ENCODE data around the gene PTPN3.

DNA sequence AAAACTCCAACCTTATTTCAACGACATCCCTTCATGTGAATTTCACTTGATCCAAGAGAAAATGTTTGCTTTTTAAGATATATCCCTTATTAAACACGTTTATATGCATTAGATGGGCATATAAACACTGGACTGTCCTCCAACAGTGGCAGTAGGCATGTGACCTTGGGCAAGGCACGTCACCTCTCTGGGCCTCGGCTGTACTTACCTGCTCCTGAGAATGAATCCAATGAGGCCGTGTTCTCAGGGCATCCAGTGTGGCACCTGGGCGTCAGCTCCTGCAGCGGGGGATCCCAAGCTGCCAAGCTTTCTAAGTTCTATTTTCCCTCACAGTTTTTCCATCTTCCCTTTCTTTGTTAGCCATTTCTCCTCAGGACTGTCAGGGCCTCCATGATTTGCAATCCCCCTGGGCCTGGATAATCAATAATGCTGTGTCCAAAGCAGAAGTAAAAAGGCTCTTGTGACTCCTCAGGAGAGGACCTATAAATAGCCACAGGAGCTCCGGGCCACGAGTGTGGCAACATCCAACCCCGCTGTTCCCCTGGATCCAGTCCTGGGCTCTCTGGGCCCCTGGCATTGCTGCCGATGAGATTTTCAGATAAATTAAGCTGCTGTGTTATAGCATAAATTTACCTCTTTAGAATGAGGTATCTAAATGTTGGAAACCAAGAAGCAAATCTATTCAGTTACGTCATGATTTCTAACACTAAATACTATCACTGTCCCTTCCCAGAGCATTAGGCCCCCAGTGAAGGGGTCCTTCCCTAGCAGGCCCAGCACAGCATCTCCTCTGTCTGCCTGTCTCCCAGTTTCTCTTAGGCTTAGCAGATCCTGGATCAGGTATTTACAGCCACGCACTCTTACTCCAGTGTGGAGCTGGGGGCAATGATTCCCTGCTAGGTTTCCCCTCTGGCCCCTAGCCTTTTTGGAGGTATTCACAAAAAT, 76.8 kb downstream of the PTPN3 start:
- no peak for TF ChIP-seq YY1 (IDR thresholded peaks at IDR 0.05; ENCODE audit: low read depth)
- TF ChIP-seq, protein P1, sequence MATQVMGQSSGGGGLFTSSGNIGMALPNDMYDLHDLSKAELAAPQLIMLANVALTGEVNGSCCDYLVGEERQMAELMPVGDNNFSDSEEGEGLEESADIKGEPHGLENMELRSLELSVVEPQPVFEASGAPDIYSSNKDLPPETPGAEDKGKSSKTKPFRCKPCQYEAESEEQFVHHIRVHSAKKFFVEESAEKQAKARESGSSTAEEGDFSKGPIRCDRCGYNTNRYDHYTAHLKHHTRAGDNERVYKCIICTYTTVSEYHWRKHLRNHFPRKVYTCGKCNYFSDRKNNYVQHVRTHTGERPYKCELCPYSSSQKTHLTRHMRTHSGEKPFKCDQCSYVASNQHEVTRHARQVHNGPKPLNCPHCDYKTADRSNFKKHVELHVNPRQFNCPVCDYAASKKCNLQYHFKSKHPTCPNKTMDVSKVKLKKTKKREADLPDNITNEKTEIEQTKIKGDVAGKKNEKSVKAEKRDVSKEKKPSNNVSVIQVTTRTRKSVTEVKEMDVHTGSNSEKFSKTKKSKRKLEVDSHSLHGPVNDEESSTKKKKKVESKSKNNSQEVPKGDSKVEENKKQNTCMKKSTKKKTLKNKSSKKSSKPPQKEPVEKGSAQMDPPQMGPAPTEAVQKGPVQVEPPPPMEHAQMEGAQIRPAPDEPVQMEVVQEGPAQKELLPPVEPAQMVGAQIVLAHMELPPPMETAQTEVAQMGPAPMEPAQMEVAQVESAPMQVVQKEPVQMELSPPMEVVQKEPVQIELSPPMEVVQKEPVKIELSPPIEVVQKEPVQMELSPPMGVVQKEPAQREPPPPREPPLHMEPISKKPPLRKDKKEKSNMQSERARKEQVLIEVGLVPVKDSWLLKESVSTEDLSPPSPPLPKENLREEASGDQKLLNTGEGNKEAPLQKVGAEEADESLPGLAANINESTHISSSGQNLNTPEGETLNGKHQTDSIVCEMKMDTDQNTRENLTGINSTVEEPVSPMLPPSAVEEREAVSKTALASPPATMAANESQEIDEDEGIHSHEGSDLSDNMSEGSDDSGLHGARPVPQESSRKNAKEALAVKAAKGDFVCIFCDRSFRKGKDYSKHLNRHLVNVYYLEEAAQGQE (IDR thresholded peaks at IDR 0.05; ENCODE audit: low read depth): no peak
- TF ChIP-seq CEBPB (IDR thresholded peaks at IDR 0.05): no peak
- TF ChIP-seq FOXM1 (IDR thresholded peaks at IDR 0.05; ENCODE audit: borderline replicate concordance, low read depth): no peak
- no peak for TF ChIP-seq EP300 (IDR thresholded peaks at IDR 0.05; ENCODE audit: borderline replicate concordance)
- no peak for TF ChIP-seq TAF1 (IDR thresholded peaks at IDR 0.05; ENCODE audit: low read depth)
- no peak for TF ChIP-seq CREB1 (IDR thresholded peaks at IDR 0.05; ENCODE audit: low read depth)
- TF ChIP-seq, protein P2, sequence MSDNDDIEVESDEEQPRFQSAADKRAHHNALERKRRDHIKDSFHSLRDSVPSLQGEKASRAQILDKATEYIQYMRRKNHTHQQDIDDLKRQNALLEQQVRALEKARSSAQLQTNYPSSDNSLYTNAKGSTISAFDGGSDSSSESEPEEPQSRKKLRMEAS (IDR thresholded peaks at IDR 0.05): no peak
- no peak for TF ChIP-seq TCF12 (IDR thresholded peaks at IDR 0.05; ENCODE audit: low read depth)
- TF ChIP-seq, protein P3, sequence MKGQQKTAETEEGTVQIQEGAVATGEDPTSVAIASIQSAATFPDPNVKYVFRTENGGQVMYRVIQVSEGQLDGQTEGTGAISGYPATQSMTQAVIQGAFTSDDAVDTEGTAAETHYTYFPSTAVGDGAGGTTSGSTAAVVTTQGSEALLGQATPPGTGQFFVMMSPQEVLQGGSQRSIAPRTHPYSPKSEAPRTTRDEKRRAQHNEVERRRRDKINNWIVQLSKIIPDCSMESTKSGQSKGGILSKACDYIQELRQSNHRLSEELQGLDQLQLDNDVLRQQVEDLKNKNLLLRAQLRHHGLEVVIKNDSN (IDR thresholded peaks at IDR 0.05): no peak
- TF ChIP-seq NFIC (IDR thresholded peaks at IDR 0.05): no peak
- no peak for TF ChIP-seq RAD21 (IDR thresholded peaks at IDR 0.05; ENCODE audit: low read depth)
- TF ChIP-seq TEAD4 (IDR thresholded peaks at IDR 0.05): no peak
- TF ChIP-seq EGR1 (IDR thresholded peaks at IDR 0.05): no peak
